Right kidney (tissue), 9 donors: ENCODE results near the gene TMBIM4.
"Not testable (repeated sequence)": the region's sequence is repeated elsewhere in the genome, so short reads cannot be mapped to it uniquely, and the experiment has no call there.

Source experiments
- DNase-seq: peaks from one replicate; pipeline ENCODE4 v3.0.0-alpha.2; 2016
- long read RNA-seq, 8 donors: transcript quantifications; one replicate each; lab custom pipeline, GENCODE V29; 2026

The TMBIM4 gene
- long read RNA-seq, donor 1, transcript TMBIM4-202 (7 exons, 2,952 nt), result major isoform, 140 of 154 reads
- long read RNA-seq, donor 1, transcript TMBIM4-206 (2 exons, 552 nt), result minor isoform, 7 of 154 reads
- long read RNA-seq, donor 1, partial matches to known transcripts, result 0 of 154 reads
- long read RNA-seq, donor 1, other reads (novel, unspliced or antisense), result 5 of 154 reads
- long read RNA-seq, donor 2, transcript TMBIM4-202 (7 exons, 2,952 nt), result major isoform, 95 of 105 reads
- long read RNA-seq, donor 2, partial matches to known transcripts, result 0 of 105 reads
- long read RNA-seq, donor 2, other reads (novel, unspliced or antisense), result 0 of 105 reads
- long read RNA-seq, donor 3, transcript TMBIM4-202 (7 exons, 2,952 nt), result major isoform, 42 of 68 reads
- long read RNA-seq, donor 3, partial matches to known transcripts, result 19 of 68 reads
- long read RNA-seq, donor 3, other reads (novel, unspliced or antisense), result 0 of 68 reads
- long read RNA-seq, donor 4, transcript TMBIM4-206 (2 exons, 552 nt), result minor isoform, 8 of 88 reads
- long read RNA-seq, donor 4, transcript TMBIM4-202 (7 exons, 2,952 nt), result major isoform, 76 of 88 reads
- long read RNA-seq, donor 4, partial matches to known transcripts, result 0 of 88 reads
- long read RNA-seq, donor 4, other reads (novel, unspliced or antisense), result 0 of 88 reads
- long read RNA-seq, donor 5, transcript TMBIM4-202 (7 exons, 2,952 nt), result major isoform, 95 of 129 reads
- long read RNA-seq, donor 5, partial matches to known transcripts, result 29 of 129 reads
- long read RNA-seq, donor 5, other reads (novel, unspliced or antisense), result 0 of 129 reads
- long read RNA-seq, donor 6, transcript TMBIM4-202 (7 exons, 2,952 nt), result major isoform, 79 of 100 reads
- long read RNA-seq, donor 6, partial matches to known transcripts, result 19 of 100 reads
- long read RNA-seq, donor 6, other reads (novel, unspliced or antisense), result 0 of 100 reads
- long read RNA-seq, donor 7, transcript TMBIM4-206 (2 exons, 552 nt), result minor isoform, 5 of 143 reads
- long read RNA-seq, donor 7, transcript TMBIM4-202 (7 exons, 2,952 nt), result major isoform, 131 of 143 reads
- long read RNA-seq, donor 7, partial matches to known transcripts, result 0 of 143 reads
- long read RNA-seq, donor 7, other reads (novel, unspliced or antisense), result 0 of 143 reads
- long read RNA-seq, donor 8, transcript TMBIM4-202 (7 exons, 2,952 nt), result major isoform, 77 of 84 reads
- long read RNA-seq, donor 8, partial matches to known transcripts, result 0 of 84 reads
- long read RNA-seq, donor 8, other reads (novel, unspliced or antisense), result 0 of 84 reads

- DNase-seq, result peak; percentile 100
These were observed at the start of gene TMBIM4 for GRCh38 chr12:66169221-66170170. Gene TMBIM4 (minus strand): TSS chr12:66169996. CDS start chr12:66169951, 45 bp downstream.

GRCh38 chr12:66217342-66217917 lies 47.6 kb upstream of the TMBIM4 start:
- DNase-seq, result no peak

- not testable (repeated sequence) for DNase-seq
These were observed 43.2 kb upstream of the TMBIM4 start for GRCh38 chr12:66213011-66213410.

- not testable (repeated sequence) for DNase-seq
These were observed 41.8 kb upstream of the TMBIM4 start for GRCh38 chr12:66211573-66211972.

- no peak for DNase-seq
These were observed 41.0 kb upstream of the TMBIM4 start for GRCh38 chr12:66210840-66211239.

GRCh38 chr12:66206141-66206540 lies 36.3 kb upstream of the TMBIM4 start:
- no peak for DNase-seq

- DNase-seq, result no peak
These were observed 34.0 kb upstream of the TMBIM4 start for GRCh38 chr12:66203820-66204219.

- no peak for DNase-seq
These were observed 30.2 kb upstream of the TMBIM4 start for GRCh38 chr12:66199831-66200509.

GRCh38 chr12:66199141-66199540 lies 29.3 kb upstream of the TMBIM4 start:
- DNase-seq, result no peak

- DNase-seq, result no peak
These were observed 27.7 kb upstream of the TMBIM4 start for GRCh38 chr12:66197495-66197921.

GRCh38 chr12:66196806-66197205 lies 27.0 kb upstream of the TMBIM4 start:
- no peak for DNase-seq

GRCh38 chr12:66195242-66195641 lies 25.4 kb upstream of the TMBIM4 start:
- no peak for DNase-seq

GRCh38 chr12:66194122-66194521 lies 24.3 kb upstream of the TMBIM4 start:
- DNase-seq, result no peak

- no peak for DNase-seq
These were observed 21.8 kb upstream of the TMBIM4 start for GRCh38 chr12:66191547-66192126.

GRCh38 chr12:66190519-66191370 lies 20.9 kb upstream of the TMBIM4 start:
- DNase-seq, result no peak

- DNase-seq, result no peak
These were observed 20.1 kb upstream of the TMBIM4 start for GRCh38 chr12:66189889-66190288.

- DNase-seq, result no peak
These were observed 19.7 kb upstream of the TMBIM4 start for GRCh38 chr12:66189486-66189843.

- DNase-seq, result peak; percentile 87
These were observed 19.0 kb upstream of the TMBIM4 start, which contains the start of gene IRAK3 for GRCh38 chr12:66188584-66189485. Gene IRAK3 (plus strand): TSS chr12:66189214. CDS start chr12:66189300, 86 bp downstream.
